ENCODE measurements around the gene GRIK2.

DNA sequence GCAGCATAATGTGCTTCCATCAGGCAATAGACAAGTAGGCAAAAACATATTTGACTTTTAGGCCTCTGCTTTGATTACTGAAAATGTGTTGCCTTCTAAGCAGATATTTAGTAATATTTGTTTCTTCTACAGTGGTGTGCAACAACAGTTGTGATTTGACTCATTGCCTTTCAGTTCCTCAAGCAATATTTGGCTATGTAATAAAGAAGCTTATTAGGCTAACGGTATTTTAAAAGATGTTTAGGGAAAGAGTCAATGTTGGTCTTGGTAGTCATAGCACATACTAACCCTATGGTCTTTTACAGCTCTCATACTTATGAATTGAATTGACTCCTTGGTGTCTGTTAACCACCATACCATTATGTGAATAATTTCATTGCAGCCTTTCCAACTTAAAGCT lies 124.1 kb downstream of the GRIK2 start:
- TF ChIP-seq POLR2AphosphoS5 (IDR thresholded peaks at IDR 0.05; ENCODE audit: low read depth, low read length): no peak
- TF ChIP-seq TAF1 (IDR thresholded peaks at IDR 0.05; ENCODE audit: borderline replicate concordance, insufficient read depth, low read length): no peak

Measured in PFSK-1 (cell line).